Fibroblast of upper back skin (primary cell): ENCODE measurements around the gene WFIKKN1.

Source experiments
- DNase-seq: peaks from one replicate; pipeline ENCODE4 v3.0.0-alpha.2; 2013

WFIKKN1 gene

DNA sequence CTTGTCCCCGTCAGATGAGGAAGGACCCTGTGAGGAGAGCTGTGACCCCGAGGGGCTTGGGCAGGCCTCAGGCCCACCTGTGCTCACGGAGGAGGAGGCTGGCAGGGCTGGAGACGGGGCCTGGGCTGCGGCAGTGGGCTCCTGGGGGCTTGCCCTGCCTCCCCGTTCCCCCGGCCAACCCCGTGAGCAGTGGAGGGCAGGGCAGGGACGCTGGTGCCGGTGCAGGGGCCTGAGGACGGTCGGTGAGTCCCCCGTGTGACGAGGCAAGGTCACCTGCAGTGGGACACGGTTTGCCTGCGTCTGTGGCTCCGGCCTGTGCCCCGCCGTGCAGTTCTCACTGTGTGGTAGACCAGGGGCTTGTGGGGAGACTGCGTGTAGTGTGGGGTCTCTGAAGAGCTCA lies 28.8 kb downstream of the WFIKKN1 start:
- DNase-seq = no peak

DNA sequence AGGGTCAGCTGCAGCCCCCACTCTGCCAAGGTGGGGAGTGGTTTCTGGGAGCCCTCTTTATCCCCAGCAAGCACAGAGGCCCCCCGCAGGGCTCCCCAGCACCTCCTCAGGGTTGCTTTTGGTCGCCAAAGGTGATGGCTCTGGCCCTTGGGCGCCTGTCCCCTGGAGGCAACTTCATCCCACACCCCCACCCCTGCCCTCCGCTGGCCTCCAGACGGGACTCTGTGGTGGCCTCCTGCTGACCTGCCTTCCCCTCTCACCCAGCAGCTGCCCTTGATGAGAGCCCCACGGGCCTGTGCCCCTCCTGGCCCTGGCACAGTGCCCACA lies 29.3 kb downstream of the WFIKKN1 start:
- no peak for DNase-seq

DNA sequence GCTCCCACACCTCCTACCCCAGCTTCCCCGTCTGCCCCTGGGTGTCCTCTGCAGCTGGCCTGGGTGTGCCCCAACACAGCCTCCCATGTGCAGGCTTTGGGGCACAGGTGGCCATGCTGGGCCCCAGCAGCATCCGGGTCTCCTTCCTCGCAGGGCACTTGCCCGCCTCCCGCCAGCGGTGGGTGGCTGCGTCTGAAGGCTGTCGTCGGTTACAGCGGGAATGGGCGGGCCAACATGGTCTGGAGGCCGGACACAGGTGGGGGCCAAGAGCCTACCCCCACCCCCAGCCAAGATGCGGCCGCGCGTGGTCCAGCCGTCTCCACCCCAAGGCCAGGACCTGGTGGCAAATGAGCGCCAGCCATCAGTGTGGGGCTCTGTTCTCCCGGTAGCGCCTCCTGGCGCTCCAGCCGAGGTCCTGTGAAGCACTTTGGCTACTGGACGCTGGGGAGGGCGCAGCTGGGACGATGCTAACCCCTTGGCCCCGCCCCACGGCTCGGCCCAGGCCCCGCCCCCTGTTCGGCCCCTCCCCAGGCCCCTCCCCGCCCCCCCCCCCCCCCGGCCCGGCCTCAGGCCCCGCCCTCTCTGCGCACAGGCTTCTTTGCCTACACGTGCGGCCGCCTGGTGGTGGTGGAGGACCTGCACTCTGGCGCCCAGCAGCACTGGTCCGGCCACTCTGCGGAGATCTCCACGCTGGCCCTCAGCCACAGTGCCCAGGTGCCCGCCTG lies 29.8 kb downstream of the WFIKKN1 start:
- DNase-seq = peak; percentile 65

DNA sequence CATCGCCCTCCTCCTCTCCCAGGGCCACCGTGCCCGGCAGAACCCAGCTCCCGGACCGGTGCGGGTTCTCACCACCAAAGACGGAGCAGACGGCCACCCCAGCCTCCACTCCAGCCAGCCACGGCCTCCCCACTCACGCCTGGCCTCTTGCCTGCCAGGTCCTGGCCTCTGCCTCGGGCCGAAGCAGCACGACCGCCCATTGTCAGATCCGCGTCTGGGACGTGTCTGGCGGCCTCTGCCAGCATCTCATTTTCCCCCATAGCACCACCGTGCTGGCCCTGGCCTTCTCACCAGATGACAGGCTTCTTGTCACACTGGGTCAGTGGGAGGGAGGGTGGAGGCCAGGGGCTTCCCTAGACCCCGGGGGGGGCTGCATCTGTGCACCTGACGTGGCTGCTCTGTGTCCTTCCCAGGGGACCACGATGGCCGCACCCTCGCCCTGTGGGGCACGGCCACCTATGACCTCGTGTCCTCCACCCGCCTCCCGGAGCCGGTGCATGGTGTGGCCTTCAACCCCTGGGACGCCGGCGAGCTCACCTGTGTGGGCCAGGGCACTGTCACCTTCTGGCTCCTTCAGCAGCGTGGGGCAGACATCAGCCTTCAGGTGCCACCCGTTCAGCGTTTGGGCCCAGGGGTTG lies 30.5 kb downstream of the WFIKKN1 start:
- no peak for DNase-seq

DNA sequence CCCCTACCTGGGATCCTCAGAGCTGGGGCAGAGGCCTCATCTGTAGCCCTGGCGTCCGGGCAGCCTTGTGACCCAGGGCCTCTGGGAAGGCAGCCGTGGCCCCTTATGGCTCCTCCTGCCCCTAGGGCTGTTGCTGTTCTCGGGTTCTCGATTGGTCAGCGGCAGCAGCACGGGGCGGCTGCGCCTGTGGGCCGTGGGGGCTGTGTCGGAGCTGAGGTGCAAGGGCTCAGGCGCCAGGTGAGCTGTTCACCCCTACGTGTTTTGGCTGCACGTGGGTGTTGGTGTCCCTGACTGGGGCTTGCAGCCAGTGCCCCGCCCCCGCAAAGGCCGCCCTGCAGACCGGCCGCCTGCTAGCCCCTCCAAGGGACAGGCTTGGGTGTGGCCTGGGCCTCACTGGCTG lies 31.3 kb downstream of the WFIKKN1 start:
- DNase-seq = no peak

DNA sequence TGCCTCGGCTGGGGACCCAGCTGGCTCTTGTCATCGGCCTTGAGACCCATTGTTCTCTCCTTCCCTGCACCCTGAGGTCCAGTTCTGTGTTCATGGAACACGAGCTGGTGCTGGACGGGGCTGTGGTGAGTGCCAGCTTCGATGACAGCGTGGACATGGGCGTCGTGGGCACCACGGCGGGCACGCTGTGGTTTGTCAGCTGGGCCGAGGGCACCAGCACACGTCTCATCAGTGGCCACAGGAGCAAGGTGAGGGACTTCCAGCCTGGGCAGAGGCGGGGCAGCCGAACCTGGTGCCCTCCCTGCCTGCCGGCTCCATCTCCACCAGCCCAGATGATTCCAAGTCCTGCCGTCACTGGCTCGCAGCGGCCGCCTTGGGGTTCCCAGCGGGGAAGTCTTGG lies 31.8 kb downstream of the WFIKKN1 start:
- no peak for DNase-seq

DNA sequence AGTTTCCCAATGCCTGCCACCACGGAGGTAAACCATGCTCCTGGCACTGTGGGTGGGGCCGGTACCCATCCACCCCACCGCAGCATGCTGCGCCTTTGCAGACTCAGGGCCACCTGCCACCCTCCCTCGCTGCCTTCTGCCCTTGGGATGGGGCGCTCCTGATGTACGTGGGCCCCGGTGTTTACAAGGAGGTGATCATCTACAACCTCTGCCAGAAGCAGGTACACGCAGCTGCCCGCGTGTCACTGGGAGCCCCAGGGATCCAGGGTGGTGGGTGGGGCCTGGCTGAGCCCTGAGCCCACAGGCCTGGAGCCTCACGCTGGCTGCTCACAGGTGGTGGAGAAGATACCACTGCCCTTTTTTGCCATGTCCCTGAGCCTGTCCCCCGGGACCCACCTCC lies 35.8 kb downstream of the WFIKKN1 start:
- no peak for DNase-seq

DNA sequence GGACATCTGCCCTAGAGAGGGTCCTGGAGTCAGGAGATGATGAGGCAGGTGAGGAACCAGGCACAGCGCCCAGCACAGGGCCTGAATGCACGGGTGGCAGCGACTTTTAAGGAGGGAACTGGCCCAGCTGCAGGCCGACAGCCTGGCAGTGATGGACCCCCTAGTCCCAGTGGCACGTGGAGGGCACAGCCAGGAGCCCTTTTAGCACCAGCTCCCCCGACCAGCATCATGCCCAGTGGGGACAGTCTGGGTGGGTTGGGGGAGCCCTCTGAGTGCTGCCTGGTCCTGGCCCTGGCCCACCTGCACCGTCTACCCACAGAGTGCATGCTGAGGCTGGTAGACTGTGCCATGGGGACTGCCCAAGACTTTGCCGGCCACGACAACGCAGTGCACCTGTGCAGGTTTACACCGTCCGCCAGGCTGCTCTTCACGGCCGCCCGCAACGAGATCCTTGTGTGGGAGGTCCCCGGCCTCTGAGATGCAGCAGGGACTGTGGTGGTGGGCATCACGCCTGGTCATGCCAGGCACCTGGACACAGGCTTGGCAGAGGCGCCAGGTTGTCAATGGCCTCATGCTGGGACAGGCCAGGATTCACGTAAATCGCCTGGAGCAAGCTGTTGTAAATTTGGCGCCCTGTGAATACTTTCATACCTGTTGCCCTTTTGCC lies 36.5 kb downstream of the WFIKKN1 start:
- DNase-seq = no peak

DNA sequence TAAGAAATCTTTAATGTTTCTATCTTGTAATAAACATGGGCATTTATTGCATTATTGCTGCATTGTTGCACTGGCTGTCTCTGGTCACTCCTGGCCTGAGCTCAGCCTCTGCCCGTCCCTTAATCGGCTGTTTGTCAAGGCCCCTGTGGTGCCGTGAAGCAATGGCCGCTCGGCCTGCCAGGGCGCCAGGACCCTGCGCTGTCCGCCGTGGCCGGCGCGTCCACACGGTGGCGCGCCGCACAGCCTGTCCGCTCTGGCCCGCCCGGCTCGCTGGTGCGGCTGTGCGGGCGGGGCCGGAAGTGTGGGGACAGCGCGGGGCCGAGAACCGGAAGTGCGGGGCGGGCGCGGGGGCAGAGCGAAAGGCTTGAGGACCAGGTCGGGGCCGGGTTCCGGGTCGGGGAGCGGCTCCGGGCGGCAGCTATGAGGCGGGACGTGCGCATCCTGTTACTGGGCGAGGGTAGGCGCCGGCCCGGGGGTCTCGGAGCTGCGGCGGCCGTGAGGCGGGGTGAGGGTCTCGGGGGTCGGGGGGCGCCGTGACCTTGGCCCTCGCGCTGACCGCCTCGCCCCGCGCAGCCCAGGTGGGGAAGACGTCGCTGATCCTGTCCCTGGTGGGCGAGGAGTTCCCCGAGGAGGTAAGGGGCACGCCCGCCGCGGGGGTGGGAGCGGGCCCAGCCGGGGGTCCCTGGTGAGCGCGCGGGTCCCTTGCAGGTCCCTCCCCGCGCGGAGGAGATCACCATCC lies 37.2 kb downstream of the WFIKKN1 start, which contains the start of gene RHOT2:
TSS of gene RHOT2 (plus strand) at position 353 of the 739 bp plus-strand sequence. CDS start at position 421, 68 bp downstream.
- DNase-seq = peak; percentile 88

DNA sequence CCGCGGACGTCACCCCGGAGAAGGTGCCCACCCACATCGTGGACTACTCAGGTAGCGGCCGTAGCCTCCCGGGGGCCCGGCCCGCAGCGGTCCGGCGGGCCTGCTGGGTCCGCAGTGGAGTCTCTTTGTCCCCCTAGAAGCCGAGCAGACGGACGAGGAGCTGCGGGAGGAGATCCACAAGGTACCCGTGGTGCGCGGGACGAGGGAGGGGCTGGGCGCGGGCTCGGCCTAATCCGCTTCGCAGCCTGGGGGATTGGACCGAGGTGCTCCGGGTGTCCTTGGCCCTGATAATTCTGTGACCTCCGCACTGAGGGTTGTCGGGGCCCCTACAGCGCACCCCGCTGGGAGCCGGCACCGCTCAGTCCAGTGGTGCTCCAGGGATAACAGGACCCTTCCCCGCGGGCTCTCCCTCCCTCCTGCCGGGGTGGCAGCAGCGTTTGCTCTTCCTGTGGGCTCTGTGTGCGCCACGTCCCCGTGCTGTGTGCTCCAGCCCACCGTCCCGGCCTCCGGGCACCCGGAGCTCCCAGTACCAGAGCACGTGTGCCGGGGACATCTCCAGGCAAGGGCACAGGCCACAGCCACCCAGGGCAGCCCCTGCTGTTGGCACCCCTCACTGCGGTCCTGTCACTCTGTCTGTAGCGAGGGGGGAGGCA lies 37.9 kb downstream of the WFIKKN1 start:
- DNase-seq = no peak

DNA sequence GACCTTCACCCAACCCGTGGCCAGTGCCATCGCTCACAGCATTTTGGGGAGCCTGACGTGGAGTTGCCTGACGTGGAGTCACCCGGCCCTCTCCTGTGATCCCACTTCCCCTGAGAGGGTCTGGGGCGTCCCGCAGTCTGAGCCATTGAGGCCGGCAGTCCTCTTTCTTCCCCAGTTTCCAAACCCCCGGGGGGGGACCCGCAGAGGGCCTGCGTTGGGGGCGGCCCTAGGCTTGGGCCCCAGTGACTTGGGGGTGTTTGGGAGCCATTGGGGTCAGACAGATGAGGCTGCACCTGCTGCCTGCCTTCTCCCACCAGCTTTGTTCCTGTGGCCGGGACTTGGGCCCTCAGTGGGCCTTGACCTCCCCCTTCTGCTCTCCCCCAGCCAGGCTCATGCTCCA lies 38.9 kb downstream of the WFIKKN1 start:
- DNase-seq = no peak

DNA sequence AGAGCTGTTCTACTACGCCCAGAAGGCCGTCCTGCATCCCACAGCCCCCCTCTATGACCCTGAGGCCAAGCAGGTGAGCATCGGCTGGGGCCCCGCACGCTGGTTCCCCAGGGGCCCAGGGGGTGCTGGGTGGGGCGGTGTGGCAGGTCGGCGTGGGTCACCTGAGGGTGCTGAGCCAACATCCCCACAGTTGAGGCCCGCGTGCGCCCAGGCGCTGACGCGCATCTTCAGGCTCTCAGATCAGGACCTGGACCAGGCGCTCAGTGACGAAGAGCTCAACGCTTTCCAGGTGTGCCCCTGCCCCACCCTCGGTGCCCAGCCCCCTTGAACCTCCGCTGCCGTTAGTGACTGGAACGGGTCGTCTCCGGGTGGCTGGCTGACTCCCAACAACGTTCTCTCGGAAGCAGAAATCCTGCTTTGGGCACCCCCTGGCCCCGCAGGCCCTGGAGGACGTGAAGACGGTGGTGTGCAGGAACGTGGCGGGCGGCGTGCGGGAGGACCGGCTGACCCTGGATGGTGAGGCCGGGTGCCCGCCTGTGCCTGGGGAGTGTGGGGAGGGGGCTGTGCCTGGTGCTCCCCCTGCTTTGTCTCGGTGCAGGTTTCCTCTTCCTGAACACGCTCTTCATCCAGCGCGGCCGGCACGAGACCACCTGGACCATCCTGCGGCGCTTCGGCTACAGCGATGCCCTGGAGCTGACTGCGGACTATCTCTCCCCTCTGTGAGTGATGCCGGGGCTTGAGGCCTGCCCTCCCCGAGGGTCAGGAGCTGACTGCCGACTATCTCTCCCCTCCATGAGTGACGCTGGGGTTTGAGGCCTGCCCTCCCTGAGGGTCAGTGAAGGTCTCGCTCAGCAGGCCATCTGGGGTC lies 39.9 kb downstream of the WFIKKN1 start:
- no peak for DNase-seq

DNA sequence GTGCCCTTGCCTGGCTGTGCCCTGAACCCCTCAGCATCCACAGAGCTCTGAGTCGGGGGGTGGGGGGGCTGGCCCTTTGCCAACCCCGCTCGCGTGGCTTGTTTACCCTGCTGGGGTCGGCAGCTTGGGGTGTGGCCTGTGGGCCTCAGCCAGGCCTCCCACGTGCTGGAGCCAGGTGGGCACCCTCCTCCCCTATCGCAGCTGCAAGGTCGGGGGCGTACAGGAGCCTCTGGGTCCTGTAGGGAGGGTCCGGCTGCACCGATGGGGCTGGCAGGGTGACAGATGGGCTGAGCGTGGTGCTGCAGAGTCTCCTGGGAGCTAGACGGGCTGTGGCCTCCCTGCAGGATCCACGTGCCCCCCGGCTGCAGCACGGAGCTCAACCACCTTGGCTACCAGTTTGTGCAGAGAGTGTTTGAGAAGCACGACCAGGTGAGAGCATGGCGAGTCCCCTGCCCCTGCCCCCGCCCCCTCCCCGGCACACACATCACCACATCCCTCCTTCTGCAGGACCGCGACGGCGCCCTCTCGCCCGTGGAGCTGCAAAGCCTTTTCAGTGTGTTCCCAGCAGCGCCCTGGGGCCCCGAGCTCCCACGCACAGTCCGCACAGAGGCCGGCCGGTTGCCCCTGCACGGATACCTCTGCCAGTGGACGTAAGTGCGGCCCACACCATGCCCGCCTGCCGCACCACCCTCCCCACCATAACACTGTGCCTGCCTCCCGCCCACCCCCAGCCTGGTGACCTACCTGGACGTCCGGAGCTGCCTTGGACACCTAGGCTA lies 40.8 kb downstream of the WFIKKN1 start:
- DNase-seq = no peak

DNA sequence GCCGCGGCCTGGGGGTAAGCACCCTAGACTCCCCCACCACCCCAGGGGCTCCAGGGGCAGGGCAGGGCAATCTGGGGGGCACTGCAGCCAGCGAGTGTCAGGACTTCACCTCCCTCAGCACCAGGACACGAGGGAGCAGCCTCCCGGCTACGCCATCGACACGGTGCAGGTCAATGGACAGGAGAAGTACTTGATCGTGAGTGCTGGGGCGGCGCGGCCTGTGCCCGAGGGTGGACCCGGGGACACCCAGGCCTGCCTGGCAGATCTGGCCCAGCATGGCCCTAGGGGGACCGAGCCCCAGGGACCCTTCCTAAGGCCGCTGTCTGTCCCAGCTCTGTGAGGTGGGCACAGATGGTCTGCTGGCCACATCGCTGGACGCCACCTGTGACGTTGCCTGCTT lies 41.6 kb downstream of the WFIKKN1 start:
- DNase-seq = no peak

DNA sequence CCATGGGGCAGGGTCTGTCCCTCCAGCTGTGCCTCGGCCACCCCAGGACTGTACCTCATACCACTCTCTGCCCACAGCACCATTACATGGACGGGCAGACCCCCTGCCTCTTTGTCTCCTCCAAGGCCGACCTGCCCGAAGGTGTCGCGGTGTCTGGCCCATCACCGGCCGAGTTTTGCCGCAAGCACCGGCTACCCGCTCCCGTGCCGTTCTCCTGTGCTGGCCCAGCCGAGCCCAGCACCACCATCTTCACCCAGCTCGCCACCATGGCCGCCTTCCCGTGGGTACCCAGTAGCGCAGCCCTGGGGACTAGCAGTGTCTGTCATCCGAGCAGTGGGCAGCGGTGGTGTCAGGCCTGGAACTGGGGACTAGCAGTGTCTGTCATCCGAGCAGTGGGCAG lies 42.1 kb downstream of the WFIKKN1 start:
- no peak for DNase-seq

DNA sequence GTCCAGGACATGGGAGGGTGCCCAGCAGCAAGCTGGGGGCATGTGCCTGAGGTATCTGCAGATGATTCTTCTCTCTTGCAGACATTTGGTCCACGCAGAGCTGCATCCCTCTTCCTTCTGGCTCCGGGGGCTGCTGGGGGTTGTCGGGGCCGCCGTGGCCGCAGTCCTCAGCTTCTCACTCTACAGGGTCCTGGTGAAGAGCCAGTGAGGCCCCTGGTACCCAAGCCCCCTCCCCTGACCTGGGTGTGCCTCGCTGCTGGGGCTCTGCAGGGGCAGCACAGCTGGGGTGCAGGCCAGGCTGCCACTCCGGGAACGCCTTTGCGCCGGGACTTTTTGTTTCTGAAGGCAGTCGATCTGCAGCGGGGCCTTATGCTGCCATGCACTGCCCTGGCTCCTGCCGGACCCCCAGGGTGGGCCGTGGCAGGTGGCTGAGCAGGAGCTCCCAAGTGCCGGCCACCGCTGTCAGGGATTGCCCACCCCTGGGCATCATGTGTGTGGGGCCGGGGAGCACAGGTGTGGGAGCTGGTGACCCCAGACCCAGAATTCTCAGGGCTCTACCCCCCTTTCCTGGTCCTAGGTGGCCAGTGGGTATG lies 42.7 kb downstream of the WFIKKN1 start:
- DNase-seq = no peak

DNA sequence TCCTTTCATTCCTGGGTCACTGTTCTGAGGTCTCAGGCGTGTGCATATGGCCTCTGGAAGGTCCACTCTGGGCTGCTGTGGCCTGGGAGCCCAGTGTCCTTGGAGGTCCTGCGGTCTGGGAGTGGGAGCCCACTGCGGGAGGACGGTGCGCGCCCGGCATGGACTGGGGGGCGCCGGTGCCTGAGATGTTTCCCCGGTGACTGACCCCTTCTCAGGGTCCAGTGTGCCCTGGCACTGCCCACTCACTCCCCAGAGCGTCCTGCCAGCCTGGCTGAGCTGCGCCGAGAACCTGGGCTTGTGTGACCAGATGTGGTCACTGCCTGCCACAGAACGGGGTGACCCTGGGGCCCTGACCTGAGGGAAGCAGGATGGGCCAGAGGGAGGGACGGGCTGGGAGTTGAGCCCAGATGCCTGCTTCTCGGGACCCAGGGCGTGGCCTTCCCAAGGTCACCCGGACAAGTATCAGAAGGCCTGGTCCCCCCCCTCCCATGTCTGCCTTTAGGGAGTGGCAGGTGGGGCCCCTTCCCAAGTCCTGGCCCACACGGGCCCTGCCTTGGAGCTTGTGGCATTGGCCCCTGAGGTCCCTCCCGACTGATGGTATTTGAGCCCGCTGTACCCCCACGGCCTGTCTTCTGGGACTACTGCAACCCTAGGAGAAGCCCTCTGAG lies 43.6 kb downstream of the WFIKKN1 start:
- DNase-seq = no peak

DNA sequence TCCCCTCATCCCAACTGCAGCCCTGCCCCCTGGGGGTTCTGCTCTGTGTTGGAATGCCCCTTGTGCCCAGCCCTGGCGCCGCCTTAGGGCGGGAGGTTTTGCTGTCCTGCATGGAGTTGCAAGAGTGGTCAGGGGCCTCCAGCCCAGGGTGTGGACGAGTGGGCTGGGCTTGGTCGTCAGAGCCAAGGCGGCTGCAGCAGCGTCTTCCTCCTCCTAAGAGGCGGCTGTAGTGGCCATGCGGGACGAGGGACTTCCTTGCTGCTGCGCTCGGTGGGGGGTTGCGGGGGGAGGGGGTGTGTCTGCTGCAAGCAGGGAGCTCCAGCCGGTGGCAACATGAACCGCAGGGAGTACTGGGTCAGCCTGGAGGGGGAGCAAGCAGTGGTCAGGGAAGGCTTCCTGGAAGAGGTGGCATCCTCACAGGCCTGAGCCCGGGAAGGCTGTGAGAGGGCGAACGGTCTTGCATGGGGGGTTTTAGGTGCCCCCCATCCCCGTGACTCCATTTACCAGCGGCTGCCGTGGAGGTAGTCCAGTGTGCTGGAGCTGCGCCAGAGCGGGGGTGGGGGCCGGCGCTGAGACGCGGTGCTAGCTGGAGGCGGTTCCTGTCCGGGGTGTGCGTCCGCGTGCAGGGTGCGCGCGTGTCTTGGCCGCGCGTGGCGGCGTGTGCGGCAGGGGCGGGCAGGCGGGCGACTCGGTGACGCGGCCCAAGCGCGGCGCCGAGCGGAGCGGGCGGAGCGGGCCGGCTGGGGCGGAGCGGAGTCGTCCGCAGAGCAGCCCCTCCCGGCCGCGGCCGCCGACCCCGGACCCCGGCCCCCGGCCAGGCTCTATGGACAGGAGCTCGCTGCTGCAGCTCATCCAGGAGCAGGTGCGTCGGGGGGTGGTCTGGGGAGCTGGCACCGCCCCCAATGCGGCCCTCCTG lies 44.4 kb downstream of the WFIKKN1 start, which contains the start of gene RHBDL1:
TSS of gene RHBDL1 (plus strand) at position 704 of the 916 bp plus-strand sequence. CDS start at position 824, 120 bp downstream.
- DNase-seq = peak; percentile 43
